PC-9 (cell line): ENCODE results near the gene TBX15.

ENCODE experiments used
- CTCF ChIP-seq: fragments of 200-600 bp; sonication (generic); conservative IDR thresholded peaks from 2 replicates; pipeline ENCODE4 v1.6.1; 2017; ENCODE audit warnings: mixed run types, antibody characterized with exemption, mild to moderate bottlenecking, moderate library complexity
- EZH2 ChIP-seq: fragments of 200-600 bp; sonication (generic); IDR thresholded peaks from 2 replicates; pipeline ENCODE4 v1.8.0; 2017; ENCODE audit warnings: antibody characterized with exemption, low read depth

- no peak for TF ChIP-seq CTCF
- TF ChIP-seq EZH2 = no peak
These were observed 30.0 kb downstream of the TBX15 start for GRCh38 chr1:118958140-118958539.
